IMR-90 (cell line): ENCODE data around the gene NPC1. TPM values are rescaled to one million over a fixed set of nuclear protein-coding genes. Genes with fewer than 3 reads are reported as not detected.

Experiments used
- CTCF ChIP-seq: conservative IDR thresholded peaks from 2 replicates; pipeline ENCODE4 v1.5.1; 2012; ENCODE audit warnings: mild to moderate bottlenecking, low read depth, low read length, improper control_type of control experiment
- MAZ ChIP-seq: IDR thresholded peaks from 2 replicates; pipeline ENCODE4 v1.6.1; 2012; ENCODE audit warnings: low read depth, mild to moderate bottlenecking, low read length, improper control_type of control experiment, moderate library complexity, borderline replicate concordance
- polyA plus RNA-seq, 3 experiments: library from polyadenylated mRNA; depleted of rRNA; stranded (reverse); fragments of >200 nt; gene quantifications; 2 replicates each; pipeline ENCODE4 v1.2.3, GENCODE V29; 2012; ENCODE audit warnings: low replicate concordance in 1 of 3
- total RNA-seq: library from RNA; depleted of rRNA; stranded (reverse); fragments of >200 nt; gene quantifications from 2 replicates; pipeline ENCODE4 v1.2.3, GENCODE V29; 2012

The NPC1 gene
- total and polyA plus RNA-seq, 2 of the 4 experiments (the other 2 are of a cell fraction), result 7.5 to 7.9 TPM

GRCh38 chr18:23585897-23586248, 433 bp downstream of the NPC1 start (continued):
- TF ChIP-seq CTCF (no peak), MAZ (no peak)
